HG03196 (cell line): ENCODE measurements around the gene GREB1L.
"Not testable (repeated sequence)": the region's sequence is repeated elsewhere in the genome, so short reads cannot be mapped to it uniquely, and the experiment has no call there.

Experiments used
- ATAC-seq: cut with Tn5 transposase; IDR thresholded peaks from one replicate; pipeline ENCODE4 v1.9.1; 2021; ENCODE audit not compliant: unreplicated experiment

GREB1L gene

GRCh38 chr18:21362831-21363230 lies 120.8 kb downstream of the GREB1L start:
- no peak for ATAC-seq

- ATAC-seq: no peak
These were observed 121.3 kb downstream of the GREB1L start for GRCh38 chr18:21363348-21363747.

GRCh38 chr18:21364471-21364870 lies 122.4 kb downstream of the GREB1L start:
- no peak for ATAC-seq

GRCh38 chr18:21366896-21367295 lies 124.9 kb downstream of the GREB1L start:
- ATAC-seq: no peak

- ATAC-seq: no peak
These were observed 127.1 kb downstream of the GREB1L start for GRCh38 chr18:21369146-21369545.

GRCh38 chr18:21369597-21369996 lies 127.6 kb downstream of the GREB1L start:
- ATAC-seq: not testable (repeated sequence)

- ATAC-seq: no peak
These were observed 141.0 kb downstream of the GREB1L start for GRCh38 chr18:21383031-21383430.

- ATAC-seq: no peak
These were observed 144.7 kb downstream of the GREB1L start for GRCh38 chr18:21386523-21387240.

- ATAC-seq: no peak
These were observed 145.9 kb downstream of the GREB1L start for GRCh38 chr18:21387886-21388285.

- ATAC-seq: no peak
These were observed 147.3 kb downstream of the GREB1L start for GRCh38 chr18:21389283-21389682.

GRCh38 chr18:21389903-21390302 lies 147.9 kb downstream of the GREB1L start:
- ATAC-seq: no peak

- ATAC-seq: no peak
These were observed 149.1 kb downstream of the GREB1L start for GRCh38 chr18:21391074-21391673.

GRCh38 chr18:21393986-21394385 lies 152.0 kb downstream of the GREB1L start:
- ATAC-seq: no peak

GRCh38 chr18:21398121-21398520 lies 156.1 kb downstream of the GREB1L start:
- ATAC-seq: no peak

GRCh38 chr18:21402272-21402671 lies 160.2 kb downstream of the GREB1L start:
- no peak for ATAC-seq

GRCh38 chr18:21404426-21404825 lies 162.4 kb downstream of the GREB1L start:
- ATAC-seq: no peak

- no peak for ATAC-seq
These were observed 164.1 kb downstream of the GREB1L start for GRCh38 chr18:21406116-21406515.

- ATAC-seq: no peak
These were observed 166.6 kb downstream of the GREB1L start for GRCh38 chr18:21408681-21409080.

- ATAC-seq: no peak
These were observed 191.4 kb downstream of the GREB1L start for GRCh38 chr18:21433436-21433835.

GRCh38 chr18:21439431-21439846 lies 197.4 kb downstream of the GREB1L start:
- no peak for ATAC-seq

- no peak for ATAC-seq
These were observed 199.6 kb downstream of the GREB1L start for GRCh38 chr18:21441670-21442069.

- ATAC-seq: no peak
These were observed 201.9 kb downstream of the GREB1L start for GRCh38 chr18:21443776-21444464.
